K562 (cell line): ENCODE results near the gene GDF7. TPM values are rescaled to one million over a fixed set of nuclear protein-coding genes. Genes with fewer than 3 reads are reported as not detected.
A peak's percentile ranks its signal among the peaks of the same experiment; 100 is the strongest.

Source experiments
- BCL6 ChIP-seq: fragments of 250-450 bp; sonication (Bioruptor Pico); IDR thresholded peaks from 2 replicates; pipeline ENCODE4 v1.4.0; 2020
- CC2D1A ChIP-seq: fragments of 450-650 bp; IDR thresholded peaks from 2 replicates; pipeline ENCODE4 v1.6.1; 2017; ENCODE audit warnings: mild to moderate bottlenecking
- CEBPG ChIP-seq, 3 experiments: fragments of 200-800 bp in 1 of 3; sonication (Bioruptor generic) in 1 of 3; sonication (generic) in 1 of 3; formaldehyde crosslinking in 1 of 3; IDR thresholded peaks in 2 of 3; conservative IDR thresholded peaks in 1 of 3; 2 replicates each; pipeline versions ENCODE4 v1.6.1 to v1.8.0; 2016 to 2022; ENCODE audit warnings: missing compliant biosample characterization in 2 of 3, missing genetic modification characterization in 2 of 3, mild to moderate bottlenecking in 1 of 3, missing genetic modification reagents in 1 of 3
- ESRRA ChIP-seq: fragments of 450-650 bp; IDR thresholded peaks from 2 replicates; pipeline ENCODE4 v1.6.1; 2014; ENCODE audit warnings: low read depth, mild to moderate bottlenecking, moderate library complexity, borderline replicate concordance
- GTF2A2 ChIP-seq: IDR thresholded peaks from 2 replicates; pipeline ENCODE4 v1.6.1; 2016; ENCODE audit warnings: mild to moderate bottlenecking, missing genetic modification characterization, missing compliant biosample characterization
- HDAC6 ChIP-seq: IDR thresholded peaks from 2 replicates; pipeline ENCODE4 v1.6.1; 2012; ENCODE audit warnings: low read depth, mild to moderate bottlenecking, control low read depth, inconsistent platforms, low read length, moderate library complexity
- KDM2B ChIP-seq: fragments of 250-450 bp; sonication (Bioruptor Pico); IDR thresholded peaks from 2 replicates; pipeline ENCODE4 v1.8.0; 2021; ENCODE audit warnings: mild to moderate bottlenecking, moderate library complexity
- KHSRP ChIP-seq: fragments of 450-650 bp; IDR thresholded peaks from 2 replicates; pipeline ENCODE4 v1.6.1; 2017
- NFRKB ChIP-seq: fragments of 450-650 bp; IDR thresholded peaks from 2 replicates; pipeline ENCODE4 v1.6.1; 2016; ENCODE audit warnings: low read depth
- RBFOX2 ChIP-seq: fragments of 200-400 bp; formaldehyde crosslinking; IDR thresholded peaks from 2 replicates; pipeline ENCODE4 v1.6.1; 2017; ENCODE audit warnings: low read depth, mild to moderate bottlenecking, low read length, moderate library complexity
- SUPT5H ChIP-seq: fragments of 450-650 bp; IDR thresholded peaks from 2 replicates; pipeline ENCODE4 v1.6.1; 2016
- ZNF146 ChIP-seq: IDR thresholded peaks from one replicate; pipeline ENCODE4 v1.6.1; 2018; ENCODE audit warnings: missing compliant biosample characterization; ENCODE audit not compliant: unreplicated experiment
- ZNF224 ChIP-seq: sonication (generic); formaldehyde crosslinking; IDR thresholded peaks from 2 replicates; pipeline ENCODE4 v1.8.0; 2022; ENCODE audit warnings: mild to moderate bottlenecking, missing genetic modification reagents
- ZNF507 ChIP-seq: conservative IDR thresholded peaks from 2 replicates; pipeline ENCODE4 v1.6.1; 2017; ENCODE audit warnings: missing genetic modification characterization, missing compliant biosample characterization
- ZNF780A ChIP-seq: fragments of 250-450 bp; sonication (Bioruptor Pico); IDR thresholded peaks from 2 replicates; pipeline ENCODE4 v1.5.0; 2021; ENCODE audit warnings: mild to moderate bottlenecking
- polyA plus RNA-seq, 8 experiments: library from polyadenylated mRNA; depleted of rRNA in 4 of 8; stranded (reverse) in 5 of 8; unstranded in 3 of 8; fragments of >200 nt; fragmentation: Nextera tagmentation in 2 of 8; fragmentation: Illumina TruSeq in 1 of 8; extraction: Ambion mirVana in 2 of 8; extraction: Trizol in 1 of 8; gene quantifications; 2 replicates each; pipeline versions ENCODE4 v1.2.1 to v1.2.3, GENCODE V29; 2011 to 2014; ENCODE audit warnings: inconsistent platforms in 1 of 8, missing spikeins in 1 of 8
- total RNA-seq, 7 experiments: library from RNA; depleted of rRNA in 6 of 7; stranded (reverse); fragments of >200 nt in 6 of 7; fragmentation: Illumina TruSeq in 2 of 7; extraction: Trizol in 2 of 7; gene quantifications; 2 replicates each; pipeline versions ENCODE4 v1.2.1 to v1.2.3, GENCODE V29; 2011 to 2021; ENCODE audit warnings: low replicate concordance in 1 of 7
- TF ChIP-seq, protein P1 (sequence below): fragments of 250-450 bp; sonication (Bioruptor Pico); IDR thresholded peaks from 2 replicates; pipeline ENCODE4 v1.8.0; 2022; ENCODE audit warnings: inconsistent platforms, mild to moderate bottlenecking, moderate library complexity, borderline replicate concordance
- TF ChIP-seq, protein P2 (sequence below): fragments of 450-650 bp; IDR thresholded peaks from 2 replicates; pipeline ENCODE4 v1.6.1; 2016; ENCODE audit warnings: low read depth

GDF7 gene
- total and polyA plus RNA-seq, 9 of the 15 experiments (the other 6 are each of a cell fraction or from before 2014, with no cell fraction given): 0.01 TPM; not detected in 7

DNA sequence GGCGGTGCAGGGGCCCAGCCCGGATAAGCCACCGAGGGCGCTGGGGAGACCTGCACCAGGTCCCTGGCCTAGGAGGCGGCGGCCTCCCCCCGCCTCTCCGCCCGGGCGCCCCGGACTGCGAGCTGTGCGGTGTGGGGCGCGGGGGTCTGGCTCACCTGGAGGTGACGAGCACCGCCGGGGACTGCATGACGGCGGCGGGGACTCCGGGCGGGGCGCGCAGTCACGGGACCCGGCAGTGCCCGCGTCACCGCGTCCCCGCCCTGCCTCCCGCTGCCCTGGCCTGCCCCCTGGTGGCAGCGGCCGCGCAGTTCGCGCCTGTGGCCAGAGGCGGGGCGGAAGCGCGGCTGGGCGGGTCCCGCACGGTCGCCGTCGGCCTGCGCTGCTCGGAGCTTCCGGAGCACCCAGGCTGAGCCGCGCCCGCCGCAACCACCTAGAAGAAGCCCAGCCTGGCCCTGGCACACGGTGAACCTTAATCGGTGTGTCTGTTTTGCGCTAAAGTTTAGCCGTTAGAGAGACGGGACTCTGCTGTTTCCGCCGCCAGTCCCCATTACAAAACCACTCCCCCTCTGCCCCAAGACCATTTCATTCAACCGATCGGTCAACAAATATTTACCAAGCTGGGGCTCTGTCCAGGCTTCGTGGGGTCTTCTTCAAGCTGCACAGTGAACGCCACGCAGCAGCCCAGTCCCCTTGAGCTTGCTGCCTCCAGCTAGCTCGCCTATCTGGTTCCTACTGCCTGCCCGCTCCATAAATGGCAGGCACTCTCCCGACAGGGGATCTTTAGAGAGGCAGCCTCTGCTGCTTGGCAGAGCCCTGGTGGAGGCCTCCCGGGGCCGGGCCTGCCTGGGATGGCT lies 15.8 kb upstream of the GDF7 start, which contains the start of gene HS1BP3 (continued):
- TF ChIP-seq CEBPG (CRISPR knock-in tag; IDR thresholded peaks at IDR 0.05): no peak
- TF ChIP-seq CEBPG (tag; conservative IDR thresholded peaks at IDR 0.05 in 1 of 2, IDR thresholded peaks at IDR 0.05 in 1 of 2): no peak
- no peak for TF ChIP-seq HDAC6
- peak; percentile 77 for TF ChIP-seq ESRRA
- TF ChIP-seq SUPT5H: peak; percentile 75
- TF ChIP-seq ZNF224 (CRISPR knock-in tag): no peak
- TF ChIP-seq ZNF507 (tag): no peak
- no peak for TF ChIP-seq BCL6 (CRISPR knock-in tag)
- TF ChIP-seq, protein P1, sequence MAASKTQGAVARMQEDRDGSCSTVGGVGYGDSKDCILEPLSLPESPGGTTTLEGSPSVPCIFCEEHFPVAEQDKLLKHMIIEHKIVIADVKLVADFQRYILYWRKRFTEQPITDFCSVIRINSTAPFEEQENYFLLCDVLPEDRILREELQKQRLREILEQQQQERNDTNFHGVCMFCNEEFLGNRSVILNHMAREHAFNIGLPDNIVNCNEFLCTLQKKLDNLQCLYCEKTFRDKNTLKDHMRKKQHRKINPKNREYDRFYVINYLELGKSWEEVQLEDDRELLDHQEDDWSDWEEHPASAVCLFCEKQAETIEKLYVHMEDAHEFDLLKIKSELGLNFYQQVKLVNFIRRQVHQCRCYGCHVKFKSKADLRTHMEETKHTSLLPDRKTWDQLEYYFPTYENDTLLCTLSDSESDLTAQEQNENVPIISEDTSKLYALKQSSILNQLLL: no peak
- no peak for TF ChIP-seq KHSRP
- 0 out of 2 replicates have a peak, but pooled peaks have one; percentile 48 for TF ChIP-seq KDM2B (CRISPR knock-in tag)
- no peak for TF ChIP-seq GTF2A2 (tag)
- TF ChIP-seq, protein P2, sequence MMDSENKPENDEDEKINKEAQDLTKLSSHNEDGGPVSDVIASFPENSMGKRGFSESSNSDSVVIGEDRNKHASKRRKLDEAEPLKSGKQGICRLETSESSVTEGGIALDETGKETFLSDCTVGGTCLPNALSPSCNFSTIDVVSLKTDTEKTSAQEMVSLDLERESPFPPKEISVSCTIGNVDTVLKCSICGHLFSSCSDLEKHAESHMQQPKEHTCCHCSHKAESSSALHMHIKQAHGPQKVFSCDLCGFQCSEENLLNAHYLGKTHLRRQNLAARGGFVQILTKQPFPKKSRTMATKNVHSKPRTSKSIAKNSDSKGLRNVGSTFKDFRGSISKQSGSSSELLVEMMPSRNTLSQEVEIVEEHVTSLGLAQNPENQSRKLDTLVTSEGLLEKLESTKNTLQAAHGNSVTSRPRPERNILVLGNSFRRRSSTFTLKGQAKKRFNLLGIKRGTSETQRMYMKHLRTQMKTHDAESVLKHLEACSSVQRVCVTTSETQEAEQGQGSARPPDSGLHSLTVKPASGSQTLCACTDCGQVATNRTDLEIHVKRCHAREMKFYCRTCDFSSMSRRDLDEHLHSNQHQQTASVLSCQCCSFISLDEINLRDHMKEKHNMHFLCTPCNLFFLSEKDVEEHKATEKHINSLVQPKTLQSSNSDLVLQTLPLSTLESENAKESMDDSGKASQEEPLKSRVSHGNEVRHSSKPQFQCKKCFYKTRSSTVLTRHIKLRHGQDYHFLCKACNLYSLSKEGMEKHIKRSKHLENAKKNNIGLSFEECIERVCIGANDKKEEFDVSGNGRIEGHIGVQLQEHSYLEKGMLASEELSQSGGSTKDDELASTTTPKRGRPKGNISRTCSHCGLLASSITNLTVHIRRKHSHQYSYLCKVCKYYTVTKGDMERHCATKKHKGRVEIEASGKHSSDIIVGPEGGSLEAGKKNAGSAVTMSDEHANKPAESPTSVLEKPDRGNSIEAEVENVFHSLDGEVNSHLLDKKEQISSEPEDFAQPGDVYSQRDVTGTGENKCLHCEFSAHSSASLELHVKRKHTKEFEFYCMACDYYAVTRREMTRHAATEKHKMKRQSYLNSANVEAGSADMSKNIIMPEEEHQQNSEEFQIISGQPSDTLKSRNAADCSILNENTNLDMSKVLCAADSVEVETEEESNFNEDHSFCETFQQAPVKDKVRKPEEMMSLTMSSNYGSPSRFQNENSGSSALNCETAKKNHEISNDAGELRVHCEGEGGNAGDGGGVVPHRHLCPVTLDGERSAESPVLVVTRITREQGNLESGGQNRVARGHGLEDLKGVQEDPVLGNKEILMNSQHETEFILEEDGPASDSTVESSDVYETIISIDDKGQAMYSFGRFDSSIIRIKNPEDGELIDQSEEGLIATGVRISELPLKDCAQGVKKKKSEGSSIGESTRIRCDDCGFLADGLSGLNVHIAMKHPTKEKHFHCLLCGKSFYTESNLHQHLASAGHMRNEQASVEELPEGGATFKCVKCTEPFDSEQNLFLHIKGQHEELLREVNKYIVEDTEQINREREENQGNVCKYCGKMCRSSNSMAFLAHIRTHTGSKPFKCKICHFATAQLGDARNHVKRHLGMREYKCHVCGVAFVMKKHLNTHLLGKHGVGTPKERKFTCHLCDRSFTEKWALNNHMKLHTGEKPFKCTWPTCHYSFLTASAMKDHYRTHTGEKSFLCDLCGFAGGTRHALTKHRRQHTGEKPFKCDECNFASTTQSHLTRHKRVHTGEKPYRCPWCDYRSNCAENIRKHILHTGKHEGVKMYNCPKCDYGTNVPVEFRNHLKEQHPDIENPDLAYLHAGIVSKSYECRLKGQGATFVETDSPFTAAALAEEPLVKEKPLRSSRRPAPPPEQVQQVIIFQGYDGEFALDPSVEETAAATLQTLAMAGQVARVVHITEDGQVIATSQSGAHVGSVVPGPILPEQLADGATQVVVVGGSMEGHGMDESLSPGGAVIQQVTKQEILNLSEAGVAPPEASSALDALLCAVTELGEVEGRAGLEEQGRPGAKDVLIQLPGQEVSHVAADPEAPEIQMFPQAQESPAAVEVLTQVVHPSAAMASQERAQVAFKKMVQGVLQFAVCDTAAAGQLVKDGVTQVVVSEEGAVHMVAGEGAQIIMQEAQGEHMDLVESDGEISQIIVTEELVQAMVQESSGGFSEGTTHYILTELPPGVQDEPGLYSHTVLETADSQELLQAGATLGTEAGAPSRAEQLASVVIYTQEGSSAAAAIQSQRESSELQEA: no peak
- no peak for TF ChIP-seq NFRKB
- no peak for TF ChIP-seq CC2D1A
- peak; percentile 88 for TF ChIP-seq RBFOX2
- no peak for TF ChIP-seq ZNF146 (CRISPR knock-in tag)
- no peak for TF ChIP-seq ZNF780A (CRISPR knock-in tag)
